NT2/D1 (cell line): ENCODE results near the gene KAT14.
"Not testable (repeated sequence)": the region's sequence is repeated elsewhere in the genome, so short reads cannot be mapped to it uniquely, and the experiment has no call there.

ENCODE experiments used
- SUZ12 ChIP-seq: IDR thresholded peaks from 2 replicates; pipeline ENCODE4 v1.6.1; 2011; ENCODE audit not compliant: insufficient read length, insufficient read depth; ENCODE audit errors: extremely low read depth
- YY1 ChIP-seq: IDR thresholded peaks from 2 replicates; pipeline ENCODE4 v1.6.1; 2011; ENCODE audit not compliant: insufficient read length, insufficient read depth
- ZNF274 ChIP-seq: IDR thresholded peaks from 2 replicates; pipeline ENCODE4 v1.6.1; 2011; ENCODE audit warnings: mild to moderate bottlenecking, low read depth, low read length

DNA sequence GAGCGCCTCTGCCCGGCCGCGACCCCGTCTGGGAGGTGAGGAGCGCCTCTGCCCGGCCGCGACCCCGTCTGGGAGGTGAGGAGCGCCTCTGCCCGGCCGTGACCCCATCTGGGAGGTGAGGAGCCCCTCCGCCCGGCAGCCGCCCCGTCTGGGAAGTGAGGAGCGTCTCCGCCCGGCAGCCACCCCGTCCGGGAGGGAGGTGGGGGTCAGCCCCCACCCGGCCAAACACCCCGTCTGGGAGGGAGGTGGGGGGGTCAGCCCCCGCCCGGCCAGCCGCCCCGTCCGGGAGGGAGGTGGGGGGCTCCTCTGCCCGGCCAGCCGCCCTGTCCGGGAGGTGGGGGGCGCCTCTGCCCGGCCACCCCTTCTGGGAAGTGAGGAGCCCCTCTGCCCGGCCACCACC is 56.8 kb downstream of the KAT14 start:
- TF ChIP-seq YY1, ZNF274, SUZ12: not testable (repeated sequence)
